ENCODE results near the gene ARMC2.
"Not testable (repeated sequence)": the region's sequence is repeated elsewhere in the genome, so short reads cannot be mapped to it uniquely, and the experiment has no call there.

The ARMC2 gene

DNA sequence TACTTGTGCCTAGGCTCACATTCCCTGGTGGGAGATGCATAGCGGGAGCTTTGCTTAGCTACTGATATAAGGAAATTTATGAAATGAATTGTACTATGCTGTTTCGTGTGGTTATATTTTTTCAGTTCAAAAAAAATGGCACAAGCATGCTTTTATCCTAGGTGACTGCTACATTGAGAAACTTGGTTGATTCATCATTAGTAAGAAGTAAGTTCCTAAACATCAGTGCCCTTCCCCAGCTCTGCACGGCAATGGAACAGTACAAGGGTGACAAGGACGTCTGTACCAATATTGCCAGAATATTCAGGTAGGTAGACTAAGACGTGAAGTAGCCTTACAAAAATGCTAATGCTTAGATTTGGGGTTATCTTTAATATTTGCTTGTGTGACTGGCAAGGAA lies 79.7 kb downstream of the ARMC2 start:
- peaks cover 14% of the 10 kb centered on the region for H3K4me1 Mint-ChIP-seq (ENCODE audit: low read depth)
- H3K9me3 Mint-ChIP-seq, result no peaks in the 10 kb centered on the region
- H3K36me3 Mint-ChIP-seq (ENCODE audit: low read depth), result no peaks in the 10 kb centered on the region
- H3K4me3 Mint-ChIP-seq, result no peak overlapping the region
- no peak overlapping the region for H3K27ac Mint-ChIP-seq
- H3K27me3 Mint-ChIP-seq, result no peaks in the 10 kb centered on the region
- intact Hi-C loops (cut with micrococcal nuclease), result no loop called here

DNA sequence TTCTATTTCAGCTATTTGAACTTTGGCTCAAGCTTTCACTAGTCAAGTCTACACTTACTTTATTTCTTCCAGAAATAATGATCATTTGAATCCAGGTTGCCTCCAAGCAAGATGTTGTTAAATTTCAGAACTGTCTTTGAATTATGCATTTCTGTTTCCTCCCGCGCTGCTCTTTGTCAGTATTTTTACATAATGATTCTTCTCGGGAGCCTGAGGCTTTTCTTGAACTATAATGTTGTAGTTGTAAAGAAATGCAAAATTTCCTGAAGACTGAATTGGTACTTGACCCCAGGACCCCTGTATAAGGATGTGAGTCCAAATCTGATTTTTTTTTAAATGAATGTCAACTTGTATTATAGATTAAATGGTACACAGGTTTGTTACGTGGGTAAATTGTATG lies 80.4 kb downstream of the ARMC2 start:
- no peaks in the 10 kb centered on the region for H3K27me3 Mint-ChIP-seq

DNA sequence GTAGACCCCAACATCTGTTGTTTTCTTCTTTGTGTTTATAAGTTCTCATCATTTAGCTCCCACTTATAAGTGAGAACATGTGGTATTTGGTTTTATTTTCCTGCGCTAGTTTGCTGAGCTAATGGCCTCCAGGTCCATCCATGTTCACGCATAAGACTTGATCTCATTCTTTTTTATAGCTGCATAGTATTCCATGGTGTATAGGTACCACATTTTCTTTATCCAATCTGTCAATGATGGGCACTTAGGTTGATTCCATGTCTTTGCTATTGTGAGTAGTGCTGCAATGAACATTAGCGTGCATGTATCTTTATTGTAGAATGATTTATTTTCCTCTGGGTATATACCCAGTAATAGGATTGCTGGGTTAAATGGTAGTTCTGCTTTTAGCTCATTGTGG lies 82.9 kb downstream of the ARMC2 start:
- H3K36me3 Mint-ChIP-seq (ENCODE audit: low read depth); intact Hi-C loops (cut with micrococcal nuclease); H3K9me3 Mint-ChIP-seq: not testable (repeated sequence)

More for the DNA sequence above, 80.4 kb downstream of the ARMC2 start:
- Mint-ChIP-seq H3K36me3 (ENCODE audit: low read depth) (no peaks in the 10 kb centered on the region), H3K27ac (no peak overlapping the region), H3K4me1 (ENCODE audit: low read depth) (peaks cover 12% of the 10 kb centered on the region), H3K4me3 (no peak overlapping the region), H3K9me3 (no peaks in the 10 kb centered on the region)
- intact Hi-C loops (cut with micrococcal nuclease), result no loop called here

GRCh38 chr6:108937170-108937569 lies 88.9 kb downstream of the ARMC2 start:
- no peak overlapping the region for H3K4me3 Mint-ChIP-seq
- H3K4me1 Mint-ChIP-seq (ENCODE audit: low read depth), result peaks cover 1% of the 10 kb centered on the region
- H3K36me3 Mint-ChIP-seq (ENCODE audit: low read depth), result no peaks in the 10 kb centered on the region
- H3K27me3 Mint-ChIP-seq, result no peaks in the 10 kb centered on the region
- intact Hi-C loops (cut with micrococcal nuclease), result no loop called here
- H3K27ac Mint-ChIP-seq, result no peak overlapping the region
- H3K9me3 Mint-ChIP-seq, result no peaks in the 10 kb centered on the region

More for the DNA sequence above, 82.9 kb downstream of the ARMC2 start:
- not testable (repeated sequence) for H3K27ac Mint-ChIP-seq; H3K4me1 Mint-ChIP-seq (ENCODE audit: low read depth); H3K27me3 Mint-ChIP-seq; H3K4me3 Mint-ChIP-seq

- H3K9me3 Mint-ChIP-seq, result no peaks in the 10 kb centered on the region
- intact Hi-C loops (cut with micrococcal nuclease), result no loop called here
- H3K27me3 Mint-ChIP-seq, result peaks cover under 1% of the 10 kb centered on the region
- no peak overlapping the region for H3K27ac Mint-ChIP-seq
- H3K4me1 Mint-ChIP-seq (ENCODE audit: low read depth), result peaks cover 10% of the 10 kb centered on the region
- no peaks in the 10 kb centered on the region for H3K36me3 Mint-ChIP-seq (ENCODE audit: low read depth)
- H3K4me3 Mint-ChIP-seq, result no peak overlapping the region
These were observed 92.5 kb downstream of the ARMC2 start for GRCh38 chr6:108940741-108941140.

GRCh38 chr6:108941281-108941680 lies 93.1 kb downstream of the ARMC2 start:
- Mint-ChIP-seq H3K27me3 (peaks cover 3% of the 10 kb centered on the region), H3K4me1 (ENCODE audit: low read depth) (peaks cover 10% of the 10 kb centered on the region), H3K9me3 (no peaks in the 10 kb centered on the region), H3K36me3 (ENCODE audit: low read depth) (no peaks in the 10 kb centered on the region), H3K27ac (no peak overlapping the region), H3K4me3 (no peak overlapping the region)
- intact Hi-C loops (cut with micrococcal nuclease), result no loop called here

- H3K4me1 Mint-ChIP-seq (ENCODE audit: low read depth), result peaks cover 14% of the 10 kb centered on the region
- intact Hi-C loops (cut with micrococcal nuclease), result no loop called here
- no peak overlapping the region for H3K4me3 Mint-ChIP-seq
- peaks cover 3% of the 10 kb centered on the region for H3K27me3 Mint-ChIP-seq
- no peak overlapping the region for H3K27ac Mint-ChIP-seq
- H3K9me3 Mint-ChIP-seq, result no peaks in the 10 kb centered on the region
- no peaks in the 10 kb centered on the region for H3K36me3 Mint-ChIP-seq (ENCODE audit: low read depth)
These were observed 93.6 kb downstream of the ARMC2 start for GRCh38 chr6:108941859-108942258.

- intact Hi-C loops (cut with micrococcal nuclease), result no loop called here
- Mint-ChIP-seq H3K27me3 (peaks cover 5% of the 10 kb centered on the region), H3K27ac (no peak overlapping the region), H3K9me3 (no peaks in the 10 kb centered on the region), H3K36me3 (ENCODE audit: low read depth) (no peaks in the 10 kb centered on the region), H3K4me3 (no peak overlapping the region), H3K4me1 (ENCODE audit: low read depth) (peaks cover 21% of the 10 kb centered on the region)
These were observed 94.6 kb downstream of the ARMC2 start for GRCh38 chr6:108942556-108943492.

DNA sequence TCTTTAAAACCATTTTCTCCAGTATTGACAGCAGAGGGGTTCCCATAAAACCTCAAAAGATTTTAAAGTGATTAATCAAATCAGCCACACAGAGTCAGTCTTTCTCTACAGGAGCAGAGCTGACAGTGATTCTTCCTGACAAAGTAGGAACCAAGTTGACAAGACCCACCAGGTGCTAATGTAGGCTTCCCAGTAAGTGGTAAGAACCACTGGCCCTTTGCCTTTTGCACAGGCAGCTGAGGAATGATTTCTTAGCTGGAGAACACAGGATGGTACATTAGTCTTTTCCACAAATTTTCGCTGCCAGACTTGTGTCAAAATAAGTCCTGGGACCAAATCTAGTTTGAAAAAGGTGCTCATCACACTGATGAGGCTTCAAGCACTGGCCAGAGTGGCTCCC lies 95.8 kb downstream of the ARMC2 start:
- intact Hi-C loops (cut with micrococcal nuclease), result no loop called here
- H3K4me3 Mint-ChIP-seq, result no peak overlapping the region
- H3K27ac Mint-ChIP-seq, result no peak overlapping the region
- peaks cover 30% of the 10 kb centered on the region for H3K4me1 Mint-ChIP-seq (ENCODE audit: low read depth)
- H3K36me3 Mint-ChIP-seq (ENCODE audit: low read depth), result no peaks in the 10 kb centered on the region
- H3K27me3 Mint-ChIP-seq, result peaks cover 5% of the 10 kb centered on the region
- no peaks in the 10 kb centered on the region for H3K9me3 Mint-ChIP-seq

GRCh38 chr6:108944707-108945680 lies 96.8 kb downstream of the ARMC2 start:
- no peak overlapping the region for H3K27ac Mint-ChIP-seq
- intact Hi-C loops (cut with micrococcal nuclease), result no loop called here
- H3K27me3 Mint-ChIP-seq, result peaks cover 5% of the 10 kb centered on the region
- no peak overlapping the region for H3K4me3 Mint-ChIP-seq
- H3K4me1 Mint-ChIP-seq (ENCODE audit: low read depth), result peaks cover 30% of the 10 kb centered on the region
- H3K9me3 Mint-ChIP-seq, result no peaks in the 10 kb centered on the region
- H3K36me3 Mint-ChIP-seq (ENCODE audit: low read depth), result no peaks in the 10 kb centered on the region

- H3K4me3 Mint-ChIP-seq, result no peak overlapping the region
- H3K27me3 Mint-ChIP-seq, result peaks cover 5% of the 10 kb centered on the region
- intact Hi-C loops (cut with micrococcal nuclease), result no loop called here
- no peaks in the 10 kb centered on the region for H3K9me3 Mint-ChIP-seq
- H3K36me3 Mint-ChIP-seq (ENCODE audit: low read depth), result no peaks in the 10 kb centered on the region
- H3K4me1 Mint-ChIP-seq (ENCODE audit: low read depth), result peaks cover 30% of the 10 kb centered on the region
- no peak overlapping the region for H3K27ac Mint-ChIP-seq
These were observed 97.5 kb downstream of the ARMC2 start for GRCh38 chr6:108945681-108946159.

DNA sequence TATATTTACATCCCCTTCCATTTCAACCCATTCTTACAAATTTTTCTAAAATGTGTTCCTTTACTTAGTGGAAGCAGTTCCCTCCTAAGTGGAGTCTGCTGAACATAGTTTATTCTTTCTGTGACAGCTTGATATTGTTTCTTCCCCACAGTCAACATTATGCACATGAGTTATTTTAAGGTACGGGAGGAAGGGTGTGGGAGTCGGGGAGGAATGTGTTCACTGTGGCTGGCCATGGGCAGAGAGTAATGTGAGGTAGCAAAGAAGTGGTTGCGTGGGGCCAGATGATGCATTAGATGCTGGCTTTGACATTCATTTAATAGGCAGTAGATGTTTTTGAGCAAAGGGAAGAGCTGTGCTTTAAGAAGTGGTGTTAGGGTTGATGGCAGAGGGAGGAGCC lies 98.5 kb downstream of the ARMC2 start:
- intact Hi-C loops (cut with micrococcal nuclease), result no loop called here
- Mint-ChIP-seq H3K36me3 (ENCODE audit: low read depth) (no peaks in the 10 kb centered on the region), H3K27ac (no peak overlapping the region), H3K9me3 (no peaks in the 10 kb centered on the region), H3K27me3 (peaks cover 5% of the 10 kb centered on the region), H3K4me3 (no peak overlapping the region), H3K4me1 (ENCODE audit: low read depth) (peaks cover 30% of the 10 kb centered on the region)

GRCh38 chr6:108947114-108947854 lies 99.1 kb downstream of the ARMC2 start:
- Mint-ChIP-seq H3K4me3 (no peak overlapping the region), H3K9me3 (no peaks in the 10 kb centered on the region), H3K4me1 (ENCODE audit: low read depth) (peaks cover 28% of the 10 kb centered on the region), H3K36me3 (ENCODE audit: low read depth) (no peaks in the 10 kb centered on the region), H3K27ac (no peak overlapping the region), H3K27me3 (peaks cover 5% of the 10 kb centered on the region)
- intact Hi-C loops (cut with micrococcal nuclease), result no loop called here

Measured in dendritic cell treated with granulocyte-macrophage colony-stimulating factor and Interleukin-4, amounts not matched to agents 40 ng/mL and 50 ng/mL, for 4 days (primary cell).